H1 (cell line): ENCODE measurements around the gene ADAM12. TPM values are rescaled to one million over a fixed set of nuclear protein-coding genes. Genes with fewer than 3 reads are reported as not detected.

Source experiments
- CTCF ChIA-PET: fragments of 300-600 bp; sonication (Branson Sonifier 250); formaldehyde crosslinking; loops from one replicate; lab custom pipeline; 2021; ENCODE audit not compliant: partially characterized antibody; lab: Charles Lee
- POLR2A ChIA-PET: fragments of 300-600 bp; sonication (Branson Sonifier 250); formaldehyde crosslinking; loops from one replicate; lab custom pipeline; 2021; ENCODE audit warnings: inconsistent platforms; ENCODE audit not compliant: partially characterized antibody; lab: Charles Lee
- DNase-seq, 2 experiments: peaks; one replicate each; pipeline versions ENCODE4 v3.0.0 to v3.0.0-alpha.2; 2010 to 2022; ENCODE audit warnings: low spot score in 2 of 2, low read depth in 1 of 2, mixed read lengths in 1 of 2
- FAIRE-seq: peaks from 2 replicates; lab custom pipeline; 2011; peaks lifted over from hg19 to GRCh38; lab: Jason Lieb, UNC
- H2AFZ ChIP-seq: 2 replicates; pipeline ENCODE4 v1.8.1; 2012; ENCODE audit warnings: low read length, inconsistent platforms
- H2AK5ac ChIP-seq: 2 replicates; pipeline ENCODE4 v1.6.1; 2013; ENCODE audit warnings: low read depth, low read length
- H2BK120ac ChIP-seq: replicated peaks from 2 replicates; pipeline ENCODE3; 2013; ENCODE audit warnings: low read depth, low read length, inconsistent platforms
- H2BK12ac ChIP-seq: 2 replicates; pipeline ENCODE4 v1.6.1; 2013; ENCODE audit warnings: low read depth, low read length
- H2BK15ac ChIP-seq: 2 replicates; pipeline ENCODE4 v1.6.1; 2013; ENCODE audit warnings: low read length
- H2BK20ac ChIP-seq: 2 replicates; pipeline ENCODE4 v1.6.1; 2013; ENCODE audit warnings: low read length
- H2BK5ac ChIP-seq: 2 replicates; pipeline ENCODE4 v1.6.1; 2013; ENCODE audit warnings: low read depth, low read length
- H3K14ac ChIP-seq: 2 replicates; pipeline ENCODE4 v1.6.1; 2013; ENCODE audit warnings: inconsistent platforms; ENCODE audit not compliant: insufficient read length
- H3K18ac ChIP-seq: 2 replicates; pipeline ENCODE4 v1.6.1; 2013; ENCODE audit warnings: low read length; ENCODE audit errors: extremely low read depth
- H3K23ac ChIP-seq: 2 replicates; pipeline ENCODE4 v1.6.1; 2013; ENCODE audit warnings: inconsistent platforms; ENCODE audit not compliant: insufficient read length
- H3K23me2 ChIP-seq: 2 replicates; pipeline ENCODE4 v1.6.1; 2013; ENCODE audit warnings: low read depth, low read length
- H3K27ac ChIP-seq: 2 replicates; pipeline ENCODE4 v1.6.1; 2011; ENCODE audit warnings: low read depth, low read length, inconsistent platforms
- H3K27me3 ChIP-seq, 4 experiments: replicated peaks in 1 of 4; 1 replicate in 1 of 4; 2 replicates in 3 of 4; pipeline versions ENCODE4 v1.6.1 to v1.8.1; 2011 to 2013; ENCODE audit warnings: low read length in 3 of 4, mild to moderate bottlenecking in 3 of 4, inconsistent platforms in 2 of 4, mixed read lengths in 2 of 4, moderate library complexity in 1 of 4; ENCODE audit not compliant: control insufficient read depth in 3 of 4, insufficient read depth in 3 of 4; ENCODE audit errors: extremely low read depth in 1 of 4
- H3K36me3 ChIP-seq, 4 experiments: 2 replicates each; pipeline versions ENCODE4 v1.6.1 to v1.8.1; 2011 to 2013; ENCODE audit warnings: mild to moderate bottlenecking in 4 of 4, low read length in 3 of 4, moderate library complexity in 2 of 4, control low read depth in 1 of 4, inconsistent platforms in 1 of 4; ENCODE audit not compliant: insufficient read depth in 4 of 4, control insufficient read depth in 2 of 4
- H3K4ac ChIP-seq: replicated peaks from 2 replicates; pipeline ENCODE3; 2013; ENCODE audit warnings: low read length, low read depth, mixed read lengths, inconsistent platforms; ENCODE audit not compliant: insufficient read length
- H3K4me1 ChIP-seq, 4 experiments: replicated peaks in 1 of 4; 1 replicate in 1 of 4; 2 replicates in 3 of 4; pipeline versions ENCODE4 v1.6.1 to v1.8.1; 2011 to 2013; ENCODE audit warnings: low read length in 3 of 4, inconsistent platforms in 2 of 4, mixed read lengths in 1 of 4; ENCODE audit not compliant: insufficient read depth in 4 of 4, control insufficient read depth in 3 of 4
- H3K4me2 ChIP-seq, 2 experiments: 2 replicates each; pipeline versions ENCODE4 v1.6.1 to v1.8.1; 2011 to 2013; ENCODE audit warnings: low read depth in 2 of 2, low read length in 2 of 2, control low read depth in 1 of 2, inconsistent platforms in 1 of 2, mild to moderate bottlenecking in 1 of 2; ENCODE audit not compliant: insufficient read depth in 1 of 2
- H3K4me3 ChIP-seq, 4 experiments: fragments of 200-600, 300-600 bp in 1 of 4; sonication (generic), shearing (Covaris generic), sonication (Bioruptor Twin) in 1 of 4; 2 replicates each; pipeline versions ENCODE4 v1.5.1 to v1.8.1; 2011 to 2016; ENCODE audit warnings: low read length in 4 of 4, low read depth in 3 of 4, control low read depth in 2 of 4, inconsistent platforms in 2 of 4, mild to moderate bottlenecking in 2 of 4, mixed read lengths in 1 of 4, moderate library complexity in 1 of 4; ENCODE audit not compliant: insufficient read depth in 2 of 4; ENCODE audit errors: extremely low read depth in 1 of 4
- H3K56ac ChIP-seq: replicated peaks from 2 replicates; pipeline ENCODE3; 2013; ENCODE audit warnings: low read depth, mild to moderate bottlenecking, mixed read lengths, low read length, inconsistent platforms; ENCODE audit not compliant: insufficient read length
- H3K79me1 ChIP-seq: 2 replicates; pipeline ENCODE4 v1.6.1; 2013; ENCODE audit warnings: low read depth, low read length, control low read depth
- H3K79me2 ChIP-seq, 2 experiments: 2 replicates each; pipeline versions ENCODE4 v1.6.1 to v1.8.1; 2012 to 2013; ENCODE audit warnings: low read length in 2 of 2, mild to moderate bottlenecking in 2 of 2, inconsistent platforms in 1 of 2; ENCODE audit not compliant: insufficient read depth in 2 of 2, control insufficient read depth in 1 of 2
- H3K9ac ChIP-seq, 4 experiments: replicated peaks in 1 of 4; 1 replicate in 1 of 4; 2 replicates in 3 of 4; pipeline versions ENCODE4 v1.6.1 to v1.8.1; 2011 to 2013; ENCODE audit warnings: low read depth in 3 of 4, low read length in 3 of 4, control low read depth in 2 of 4, mild to moderate bottlenecking in 2 of 4, moderate library complexity in 2 of 4, inconsistent platforms in 1 of 4; ENCODE audit errors: extremely low read depth in 1 of 4
- H3K9me3 ChIP-seq, 2 experiments: 2 replicates each; pipeline versions ENCODE4 v1.6.1 to v1.8.1; 2012 to 2013; ENCODE audit warnings: mild to moderate bottlenecking in 2 of 2, moderate library complexity in 2 of 2, control low read depth in 1 of 2, inconsistent platforms in 1 of 2, low read depth in 1 of 2, low read length in 1 of 2, mixed read lengths in 1 of 2; ENCODE audit not compliant: insufficient read depth in 2 of 2
- H4K20me1 ChIP-seq, 2 experiments: replicated peaks in 1 of 2; 2 replicates each; pipeline versions ENCODE3 to v1.8.1; 2011 to 2013; ENCODE audit warnings: inconsistent platforms in 2 of 2, low read length in 2 of 2, mild to moderate bottlenecking in 1 of 2; ENCODE audit not compliant: insufficient read depth in 2 of 2, control insufficient read depth in 1 of 2
- H4K5ac ChIP-seq: 2 replicates; pipeline ENCODE4 v1.6.1; 2013; ENCODE audit warnings: low read length, low read depth, mixed read lengths, inconsistent platforms; ENCODE audit not compliant: insufficient read length
- H4K8ac ChIP-seq: 2 replicates; pipeline ENCODE4 v1.8.0; 2013; ENCODE audit warnings: mild to moderate bottlenecking, moderate library complexity, low read length, inconsistent platforms; ENCODE audit not compliant: insufficient read depth; ENCODE audit errors: extremely low read depth
- H4K91ac ChIP-seq: replicated peaks from 2 replicates; pipeline ENCODE3; 2013; ENCODE audit warnings: low read length, mixed read lengths, inconsistent platforms; ENCODE audit not compliant: insufficient read length
- HDAC2 ChIP-seq, 2 experiments: fragments of 300-600 bp in 1 of 2; sonication (generic) in 1 of 2; IDR thresholded peaks; 2 replicates each; pipeline ENCODE4 v1.6.1; 2011 to 2012; ENCODE audit warnings: low read depth in 2 of 2, low read length in 2 of 2, mild to moderate bottlenecking in 2 of 2, moderate library complexity in 2 of 2, borderline replicate concordance in 1 of 2, inconsistent platforms in 1 of 2
- KDM4A ChIP-seq: IDR thresholded peaks from one replicate; pipeline ENCODE4 v1.7.1; 2012; ENCODE audit warnings: low read depth, mild to moderate bottlenecking, moderate library complexity, low read length, inconsistent platforms; ENCODE audit not compliant: severe bottlenecking
- RBBP5 ChIP-seq: IDR thresholded peaks from 2 replicates; pipeline ENCODE4 v1.7.1; 2012; ENCODE audit warnings: low read depth, mild to moderate bottlenecking, inconsistent platforms, low read length, moderate library complexity, borderline replicate concordance
- RNF2 ChIP-seq: fragments of 200-900, 300-1000 bp; sonication (generic); IDR thresholded peaks from 2 replicates; pipeline ENCODE4 v1.7.1; 2016; ENCODE audit warnings: borderline replicate concordance, low read depth, mild to moderate bottlenecking, antibody characterized with exemption, low read length; ENCODE audit not compliant: poor library complexity, severe bottlenecking; ENCODE audit errors: missing control alignments
- SIRT6 ChIP-seq: IDR thresholded peaks from one replicate; pipeline ENCODE4 v1.7.1; 2012; ENCODE audit warnings: low read length, inconsistent platforms
- SIX5 ChIP-seq: IDR thresholded peaks from 2 replicates; pipeline ENCODE4 v1.6.1; 2011; ENCODE audit warnings: mild to moderate bottlenecking, low read depth, low read length
- WGBS, 2 experiments: shearing (Covaris generic) in 1 of 2; methylation state at CpG; one replicate each; pipeline versions ENCODE4 v1.1.6 to v1.1.7; 2013 to 2015; ENCODE audit warnings: low lambda C conversion rate in 2 of 2, mixed read lengths in 2 of 2, inconsistent platforms in 1 of 2, low coverage in 1 of 2, missing lambda C conversion rate in 1 of 2; ENCODE audit not compliant: insufficient replicate concordance in 2 of 2, insufficient coverage in 1 of 2, insufficient read length in 1 of 2; ENCODE audit errors: extremely low coverage in 1 of 2, missing lambda C conversion rate in 1 of 2; 5-methylcytosine and 5-hydroxymethylcytosine counted together
- polyA plus RNA-seq, 7 experiments: library from polyadenylated mRNA; depleted of rRNA in 3 of 7; stranded (reverse) in 5 of 7; unstranded in 2 of 7; fragments of >200 nt in 5 of 7; fragments of 200-250 nt in 2 of 7; gene quantifications; 1 replicate in 5 of 7; 2 replicates in 1 of 7; 4 replicates in 1 of 7; pipeline versions ENCODE4 v1.2.1 to v1.2.3, GENCODE V29; 2011 to 2013; ENCODE audit warnings: missing spikeins in 2 of 7, mixed read lengths in 2 of 7
- total RNA-seq: library from RNA; stranded (reverse); fragmentation: NEBNext Ultra II Directional; extraction: Animal tissue kit (Norgen Biotek cat#: 25700); gene quantifications from 2 replicates; pipeline ENCODE4 v1.2.1, GENCODE V29; 2021

The ADAM12 gene
- total and polyA plus RNA-seq, 2 of the 8 experiments (the other 6 are each of a cell fraction or from before 2014, with no cell fraction given), result 0.07 to 0.17 TPM

DNA sequence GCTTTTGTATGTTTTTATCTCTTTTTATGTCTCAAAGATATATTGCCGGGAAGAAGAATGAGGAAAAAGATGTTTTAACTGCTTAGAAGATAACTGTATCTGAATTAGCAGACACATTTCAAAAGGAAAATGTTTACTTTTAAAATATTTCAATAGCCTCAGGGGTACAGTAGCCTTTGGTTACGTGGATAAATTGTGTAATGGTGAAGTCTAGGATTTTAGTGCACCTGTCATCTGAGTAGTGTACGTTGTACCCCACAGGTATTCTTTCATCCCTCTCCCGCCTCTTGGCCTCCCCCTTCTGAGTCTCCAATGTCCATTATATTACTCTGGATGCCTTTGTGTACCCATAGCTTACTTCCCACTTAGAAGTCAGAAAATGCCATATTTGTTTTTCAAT lies 269.8 kb downstream of the ADAM12 start:
- no peak overlapping the region for H4K91ac ChIP-seq
- H3K27me3 ChIP-seq, result no peaks in the 10 kb centered on the region; a peak in 3 of 7 replicates
- H3K18ac ChIP-seq, result no peak overlapping the region
- H3K14ac ChIP-seq, result no peak overlapping the region
- H4K5ac ChIP-seq, result no peak overlapping the region
- DNase-seq (no peak), FAIRE-seq (no peak)
- H3K4me2 ChIP-seq, result no peak overlapping the region
- no peaks in the 10 kb centered on the region; a peak in 1 of 4 replicates for H3K9me3 ChIP-seq
- 87% methylated on average over 4 of the region's 4 CpGs; no CpG with 5 or more reads in 1 of the 2 experiments for WGBS, 2 experiments
- H3K9ac ChIP-seq, result no peak overlapping the region
- no peak overlapping the region for H3K4me3 ChIP-seq
- H3K79me2 ChIP-seq, result no peaks in the 10 kb centered on the region
- H2BK5ac ChIP-seq, result no peak overlapping the region
- no peak overlapping the region for H2BK120ac ChIP-seq
- H3K4me1 ChIP-seq, result peaks cover 2 to 16% (median 11%) of the 10 kb centered on the region in 4 experiments; a peak in 5 of 7 replicates
- no peak overlapping the region for H3K4ac ChIP-seq
- CTCF ChIA-PET, result no interaction called here
- no peaks in the 10 kb centered on the region for H3K23me2 ChIP-seq
- H3K23ac ChIP-seq, result no peak overlapping the region
- no peak overlapping the region for H2BK12ac ChIP-seq
- no peak overlapping the region for H2AK5ac ChIP-seq
- no peak overlapping the region for H4K8ac ChIP-seq
- TF ChIP-seq RNF2 (no peak), KDM4A (no peak), SIX5 (no peak), RBBP5 (no peak), SIRT6 (no peak), HDAC2 (IDR thresholded peaks at IDR 0.05; ENCODE audit: borderline replicate concordance in 1 of 2, low read depth in 2 of 2, low read length in 2 of 2) (no peak)
- H3K36me3 ChIP-seq, result no peaks in the 10 kb centered on the region; a peak in 1 of 8 replicates
- no peak overlapping the region for H2BK15ac ChIP-seq
- no peak overlapping the region for H2BK20ac ChIP-seq
- no peak overlapping the region for H3K27ac ChIP-seq
- H2AFZ ChIP-seq, result no peak overlapping the region
- POLR2A ChIA-PET, result no interaction called here
- H3K56ac ChIP-seq, result no peak overlapping the region
- no peaks in the 10 kb centered on the region for H4K20me1 ChIP-seq
- no peaks in the 10 kb centered on the region for H3K79me1 ChIP-seq
